RPMI7951 (cell line): Measurements from ENCODE around the gene KIN. TPM values are rescaled to one million over a fixed set of nuclear protein-coding genes. Genes with fewer than 3 reads are reported as not detected.
"Not testable (repeated sequence)": the region's sequence is repeated elsewhere in the genome, so short reads cannot be mapped to it uniquely, and the experiment has no call there.

Experiments used
- DNase-seq: peaks from one replicate; pipeline ENCODE4 v3.0.0-alpha.2; 2012; ENCODE audit warnings: low read depth
- total RNA-seq: library from RNA; depleted of rRNA; stranded (reverse); fragments of >200 nt; shearing (Covaris generic); gene quantifications from 2 replicates; pipeline ENCODE4 v1.2.3, GENCODE V29; 2014; rRNA removed

Gene KIN, protein sequence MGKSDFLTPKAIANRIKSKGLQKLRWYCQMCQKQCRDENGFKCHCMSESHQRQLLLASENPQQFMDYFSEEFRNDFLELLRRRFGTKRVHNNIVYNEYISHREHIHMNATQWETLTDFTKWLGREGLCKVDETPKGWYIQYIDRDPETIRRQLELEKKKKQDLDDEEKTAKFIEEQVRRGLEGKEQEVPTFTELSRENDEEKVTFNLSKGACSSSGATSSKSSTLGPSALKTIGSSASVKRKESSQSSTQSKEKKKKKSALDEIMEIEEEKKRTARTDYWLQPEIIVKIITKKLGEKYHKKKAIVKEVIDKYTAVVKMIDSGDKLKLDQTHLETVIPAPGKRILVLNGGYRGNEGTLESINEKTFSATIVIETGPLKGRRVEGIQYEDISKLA
- 19.4 and 27.5 TPM in 2 replicates for total RNA-seq

DNA sequence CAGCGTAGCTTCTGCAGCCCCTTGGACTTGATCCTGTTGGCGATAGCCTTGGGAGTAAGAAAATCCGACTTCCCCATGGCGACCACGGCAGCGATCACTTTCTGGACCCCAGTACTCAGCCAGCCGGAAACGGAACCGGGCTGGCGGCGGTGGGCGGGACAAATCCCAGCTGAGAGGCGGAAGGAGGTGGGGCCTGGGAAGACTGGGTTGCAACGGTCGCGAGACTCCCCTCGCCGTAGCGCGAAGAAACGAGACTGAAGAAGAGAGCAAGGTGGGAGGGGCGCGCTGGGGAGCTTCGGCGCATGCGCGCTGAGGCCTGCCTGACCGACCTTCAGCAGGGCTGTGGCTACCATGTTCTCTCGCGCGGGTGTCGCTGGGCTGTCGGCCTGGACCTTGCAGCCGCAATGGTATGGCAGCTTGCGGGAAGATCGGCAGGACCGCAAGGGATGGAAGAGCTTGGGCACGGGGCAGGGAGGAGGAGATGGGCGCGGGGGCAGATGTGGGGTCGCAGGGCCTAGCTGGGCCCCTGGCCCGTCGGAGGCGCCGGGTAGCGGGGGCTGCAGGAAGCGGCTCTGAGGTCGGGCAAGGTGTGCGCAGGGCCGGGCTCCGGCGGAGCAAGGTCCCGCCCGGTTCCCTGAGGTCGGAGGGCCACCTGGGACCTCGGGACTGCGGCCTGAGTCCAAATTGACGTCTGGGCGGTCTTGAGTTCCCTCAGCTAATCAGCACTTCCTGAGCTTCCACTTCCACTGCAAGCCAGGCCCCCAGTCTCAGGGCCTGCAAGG, at the start of gene KIN, which contains the start of gene ATP5F1C:
Gene KIN (minus strand): TSS at position 137 of the 782 bp plus-strand sequence. CDS start 60 bp downstream, at position 77.
Gene ATP5F1C (plus strand): TSS at position 321 of the 782 bp plus-strand sequence. CDS start 31 bp downstream, at position 352.
- DNase-seq, result peak; percentile 95

DNA sequence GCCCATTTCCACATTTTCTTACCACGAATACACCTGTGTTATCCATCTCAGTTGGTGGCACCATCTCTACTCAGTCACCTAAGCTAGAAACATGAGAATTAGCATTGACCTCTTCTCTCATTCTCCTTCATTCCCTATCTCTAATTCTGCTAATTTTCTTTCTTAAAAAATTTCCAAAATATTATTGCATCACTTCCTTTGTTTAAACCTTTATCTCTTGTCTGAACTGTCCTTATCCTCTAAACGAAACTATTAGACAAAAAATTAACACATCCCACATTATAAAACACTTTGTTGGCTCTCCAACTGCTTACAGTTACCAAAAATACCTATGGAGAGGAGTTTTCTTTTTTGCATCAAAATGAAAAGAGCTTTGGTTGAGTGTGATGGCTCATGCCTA, 48.8 kb upstream of the KIN start:
- DNase-seq, result no peak

DNA sequence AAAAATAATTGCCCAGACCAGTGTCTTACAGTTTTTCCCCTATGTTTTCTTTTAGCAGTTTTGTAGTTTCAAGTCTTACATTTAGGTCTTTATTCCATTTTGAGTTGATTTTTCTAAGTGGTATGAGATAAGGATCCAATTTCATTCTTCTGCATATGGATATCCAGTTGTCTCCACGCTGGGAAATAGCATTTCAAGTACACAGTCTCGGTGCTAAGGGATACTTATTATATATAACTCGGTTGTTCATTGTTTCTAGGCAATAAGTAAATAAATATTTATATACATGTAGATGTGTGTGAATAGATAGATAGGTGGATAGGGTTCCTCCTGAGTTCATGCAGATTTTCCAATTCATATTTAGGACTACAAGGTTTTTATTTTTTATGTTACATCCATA, 46.5 kb upstream of the KIN start:
- no peak for DNase-seq

DNA sequence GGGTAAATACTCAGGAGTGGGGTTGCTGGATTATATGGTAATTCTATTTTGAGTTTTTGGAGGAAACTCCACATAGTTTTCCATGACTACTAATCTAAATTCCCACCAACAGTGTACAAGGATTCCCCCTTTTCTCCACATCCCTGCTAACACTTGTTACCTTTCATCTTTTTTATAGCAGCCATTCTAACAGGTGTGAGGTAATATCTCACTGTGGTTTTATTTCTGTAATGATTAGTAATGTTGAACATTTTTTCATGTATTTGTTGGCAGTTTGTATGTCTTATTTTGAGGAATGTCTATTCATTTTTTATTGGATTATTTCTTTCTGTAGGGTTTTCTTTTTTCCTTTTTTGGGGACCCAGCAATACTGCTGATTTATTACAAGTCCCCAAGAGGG, 45.4 kb upstream of the KIN start:
- no peak for DNase-seq

DNA sequence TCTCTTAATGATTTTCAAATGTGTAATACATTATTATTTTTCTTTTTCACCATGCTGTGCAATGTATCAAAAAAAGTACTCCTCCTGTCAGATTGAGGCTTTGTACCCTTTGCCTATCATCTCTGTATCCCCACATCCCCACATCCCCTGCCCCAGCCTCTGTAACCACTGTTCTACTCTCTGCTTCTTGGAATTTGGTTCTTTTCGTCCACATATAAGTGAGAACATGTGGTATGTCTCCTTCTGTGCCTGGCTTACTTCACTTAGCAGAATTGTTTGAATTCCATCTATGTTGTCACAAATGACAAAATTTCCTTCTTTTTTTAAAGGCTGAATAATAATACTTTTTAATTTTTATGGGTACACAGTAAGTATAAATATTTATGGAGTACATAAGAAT, 44.3 kb upstream of the KIN start:
- DNase-seq, result no peak

DNA sequence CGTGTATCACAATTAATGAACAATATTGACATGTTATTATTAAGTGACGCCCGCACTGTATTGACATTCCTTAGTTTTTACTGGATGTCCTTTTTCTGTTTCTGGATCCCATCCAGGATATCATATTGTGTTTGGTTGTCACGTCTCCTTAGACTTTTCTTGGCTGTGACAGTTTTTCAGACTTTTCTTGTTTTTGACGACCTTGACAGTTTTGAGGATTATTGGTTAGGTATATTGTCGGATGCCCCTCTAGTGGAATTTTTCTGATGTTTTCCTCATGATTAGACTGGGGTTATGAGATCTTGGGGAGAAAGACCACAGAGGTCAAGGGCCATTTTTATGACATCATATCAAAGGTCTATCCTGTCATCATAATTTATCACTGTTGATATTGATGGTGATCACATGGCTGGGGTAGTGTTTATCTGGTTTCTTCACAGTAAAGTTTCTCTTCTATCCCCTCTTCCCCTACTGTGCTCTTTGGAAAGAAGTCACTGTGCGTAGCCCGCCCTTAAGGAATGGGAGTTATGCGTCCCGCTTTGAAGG, 41.6 kb upstream of the KIN start:
- DNase-seq, result no peak

DNA sequence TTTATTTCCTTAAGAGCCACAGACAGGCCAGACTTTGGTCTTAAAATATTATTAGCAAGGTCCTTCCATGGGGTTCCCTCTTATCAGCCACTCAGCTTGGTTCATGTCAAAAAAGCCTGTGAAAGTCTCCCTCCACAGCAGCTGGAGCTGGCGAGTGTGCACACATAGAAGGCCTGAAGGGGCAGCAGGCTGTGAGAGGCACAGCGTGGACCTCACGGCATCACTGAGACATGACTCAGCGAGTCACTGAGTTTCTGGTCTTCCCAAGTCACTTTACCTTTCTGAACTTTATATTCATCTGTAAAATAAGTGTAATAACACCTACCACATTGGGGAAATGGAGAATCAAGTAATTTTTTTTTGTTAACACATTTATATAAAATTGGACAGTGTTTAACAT, 39.2 kb upstream of the KIN start:
- peak; percentile 64 for DNase-seq

DNA sequence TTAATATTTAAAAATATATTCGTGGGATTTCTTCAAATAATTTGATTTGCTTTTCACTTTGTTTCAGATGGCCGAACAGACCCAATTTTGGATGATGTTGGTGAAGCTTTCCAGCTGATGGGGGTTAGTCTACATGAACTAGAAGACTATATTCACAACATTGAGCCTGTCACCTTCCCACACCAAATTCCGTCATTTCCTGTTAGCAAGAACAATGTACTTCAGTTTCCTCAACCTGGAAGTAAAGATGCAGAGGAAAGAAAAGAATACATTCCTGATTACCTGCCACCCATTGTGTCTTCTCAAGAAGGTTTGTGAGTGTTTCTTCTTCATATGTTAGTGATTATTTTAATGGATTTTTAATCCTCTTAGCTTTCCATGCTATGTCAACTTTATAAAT, 36.5 kb upstream of the KIN start:
- DNase-seq, result no peak

DNA sequence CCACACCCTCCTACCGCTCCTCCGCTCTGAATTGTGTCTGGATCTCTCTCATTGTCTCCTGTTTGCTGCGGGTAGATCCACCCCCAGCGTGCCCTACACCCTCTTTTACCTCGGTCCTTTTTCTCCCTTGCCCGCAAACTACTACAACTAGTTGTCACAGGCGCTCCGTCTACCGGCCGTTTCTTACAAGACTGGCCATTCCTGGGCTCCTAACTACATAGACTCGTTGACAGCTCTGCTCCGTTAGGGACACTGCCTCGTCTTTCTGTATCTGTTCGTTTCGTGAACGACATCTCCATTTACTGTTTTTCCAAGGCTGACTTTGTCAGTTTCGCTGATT, 31.3 kb upstream of the KIN start:
- peak; percentile 59 for DNase-seq

DNA sequence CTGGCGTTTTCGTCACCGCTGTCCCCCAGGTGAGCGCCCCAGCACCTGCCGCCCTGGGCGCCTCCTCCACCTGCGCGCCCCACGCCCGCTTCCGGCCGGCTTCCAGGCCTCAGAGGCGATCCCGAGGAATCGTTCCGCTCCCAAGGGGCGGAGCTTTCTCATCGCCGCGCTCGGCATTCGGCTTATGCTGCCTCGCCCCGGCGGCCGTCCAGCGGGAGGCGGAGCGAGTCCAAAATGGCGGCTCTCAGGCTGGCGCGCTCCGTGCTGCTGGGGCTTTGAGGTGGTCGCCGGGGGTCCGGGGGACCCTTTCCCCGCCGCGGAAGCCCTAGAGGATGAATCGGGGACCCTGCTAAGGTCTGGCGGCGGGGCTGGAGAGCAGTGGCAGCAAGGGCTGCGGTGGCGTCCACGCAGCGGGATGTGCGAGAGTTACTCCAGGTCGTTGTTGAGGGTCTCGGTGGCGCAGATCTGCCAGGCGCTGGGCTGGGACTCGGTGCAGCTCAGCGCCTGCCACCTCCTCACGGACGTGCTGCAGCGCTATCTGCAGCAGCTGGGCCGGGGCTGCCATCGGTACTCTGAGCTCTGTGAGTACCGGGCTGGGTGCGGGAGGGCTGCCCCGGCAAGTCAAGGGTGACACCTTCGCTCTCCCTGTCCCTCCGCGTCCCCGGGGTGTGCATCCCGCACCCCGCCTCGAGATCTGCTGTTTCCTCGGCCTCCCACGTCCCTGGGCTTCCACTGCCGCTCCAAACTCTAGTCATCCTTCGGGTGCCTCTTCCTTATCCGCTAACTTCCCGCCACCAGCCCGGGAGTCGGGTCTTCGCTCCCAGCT, 30.7 kb upstream of the KIN start, which contains the start of gene TAF3:
Gene TAF3 (plus strand): TSS at position 211 of the 826 bp plus-strand sequence. CDS start 205 bp downstream, at position 416.
- peak; percentile 86 for DNase-seq

DNA sequence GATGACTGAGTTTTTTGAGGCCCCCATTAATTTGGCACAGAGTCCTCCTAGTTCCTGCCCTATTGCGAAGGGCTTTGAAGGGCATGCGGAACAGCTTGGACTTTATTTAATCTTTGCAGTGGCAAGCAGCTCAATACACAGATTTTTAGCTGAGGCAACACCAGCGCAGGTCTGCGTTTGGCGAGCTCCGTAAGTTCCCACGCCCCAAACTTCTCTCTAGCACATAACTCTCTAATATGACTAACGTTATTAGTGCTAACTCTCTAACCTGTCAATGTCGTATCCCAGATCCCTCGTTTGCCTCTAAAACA, 30.1 kb upstream of the KIN start:
- no peak for DNase-seq

DNA sequence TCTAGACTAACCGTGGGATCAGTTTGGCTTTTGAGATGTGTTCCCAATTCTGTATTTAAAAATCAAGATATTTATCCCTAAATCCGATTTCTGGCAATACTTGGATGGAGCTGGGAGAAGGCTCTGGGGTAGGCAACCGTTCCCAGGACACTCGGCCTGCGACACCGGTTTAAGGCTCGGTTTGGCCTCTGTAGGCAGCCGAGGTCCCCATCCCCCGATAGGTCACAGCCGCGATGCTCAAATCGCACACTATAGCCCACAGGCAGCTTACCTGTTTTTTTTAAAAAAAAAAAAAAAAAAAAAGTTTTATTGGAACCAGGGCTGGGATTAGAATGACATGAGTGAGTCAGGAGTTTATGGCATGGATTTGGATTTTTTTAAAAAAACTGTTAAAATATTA, 29.8 kb upstream of the KIN start:
- no peak for DNase-seq

DNA sequence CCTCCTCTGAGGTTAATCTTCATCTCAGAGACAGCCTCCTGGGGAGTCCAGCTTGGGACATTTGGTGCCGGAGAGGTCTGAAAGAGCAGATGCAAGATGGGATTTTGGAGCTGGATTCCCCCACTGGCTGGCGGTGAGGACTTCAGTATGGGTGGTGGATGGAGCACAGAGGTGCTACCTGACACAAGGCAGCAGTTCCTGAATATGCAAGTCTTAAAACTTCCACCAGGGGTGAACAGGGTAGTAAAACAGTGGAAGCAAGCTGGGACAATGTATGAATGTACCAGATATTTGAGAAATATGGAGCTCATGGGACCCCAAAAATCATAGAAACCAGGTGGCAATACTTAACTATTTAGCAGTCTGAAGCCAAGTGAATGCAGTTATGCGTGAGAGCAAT, 25.7 kb upstream of the KIN start:
- no peak for DNase-seq

DNA sequence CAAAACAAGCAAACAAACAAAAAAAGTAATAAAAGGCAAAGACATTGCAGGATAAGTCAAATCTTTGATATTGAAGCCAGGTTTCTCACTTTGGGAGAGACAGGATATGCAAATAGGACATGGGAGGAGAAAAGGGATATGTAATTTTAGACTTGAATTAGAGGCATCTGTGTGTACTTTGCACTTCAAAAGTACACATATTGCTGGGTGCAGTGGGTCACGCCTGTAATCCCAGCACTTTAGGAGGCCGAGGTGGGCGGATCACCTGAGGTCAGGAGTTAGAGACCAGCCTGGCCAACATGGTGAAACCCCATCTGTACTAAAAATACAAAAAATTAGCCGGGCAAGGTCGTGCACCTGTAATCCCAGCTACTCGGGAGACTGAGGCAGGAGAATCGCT, 23.9 kb upstream of the KIN start:
- DNase-seq, result not testable (repeated sequence)

DNA sequence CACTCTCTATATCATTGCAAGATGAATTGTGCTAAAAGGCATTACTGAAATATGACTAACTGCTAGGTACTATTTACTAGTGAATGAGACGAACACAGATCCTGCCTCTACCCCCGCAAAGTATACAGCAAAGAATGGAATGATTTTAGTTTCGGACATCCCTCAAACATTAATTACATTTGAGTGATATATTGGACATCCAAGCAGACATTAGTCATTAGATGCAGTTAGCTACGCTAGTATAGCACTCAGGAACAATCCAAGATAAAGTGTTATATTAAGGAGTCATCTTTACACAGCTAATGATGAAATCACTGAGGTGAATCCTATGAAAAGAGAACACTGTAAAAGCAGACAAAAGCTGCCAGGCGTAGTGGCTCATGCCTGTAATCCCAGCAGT, 23.2 kb upstream of the KIN start:
- no peak for DNase-seq

DNA sequence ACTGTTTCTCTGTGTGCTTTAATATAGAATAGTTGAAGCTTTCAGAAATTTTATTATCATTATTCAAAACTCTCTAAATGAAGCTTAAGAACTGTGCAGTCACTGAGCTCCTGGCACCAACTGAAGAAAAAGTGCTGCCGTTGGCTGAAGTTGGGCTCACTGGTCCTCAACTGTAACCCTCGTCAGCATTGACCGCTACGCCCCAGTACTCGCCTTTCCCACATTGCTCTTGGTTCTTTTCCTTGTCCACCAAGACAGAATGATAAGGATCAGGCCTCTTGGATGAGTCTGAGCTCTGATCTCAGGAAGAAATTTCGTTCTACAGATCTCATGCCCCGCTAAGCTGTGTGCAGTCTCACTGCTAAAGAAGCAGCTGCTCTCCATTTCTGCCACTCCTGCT, 22.6 kb upstream of the KIN start:
- DNase-seq, result no peak

DNA sequence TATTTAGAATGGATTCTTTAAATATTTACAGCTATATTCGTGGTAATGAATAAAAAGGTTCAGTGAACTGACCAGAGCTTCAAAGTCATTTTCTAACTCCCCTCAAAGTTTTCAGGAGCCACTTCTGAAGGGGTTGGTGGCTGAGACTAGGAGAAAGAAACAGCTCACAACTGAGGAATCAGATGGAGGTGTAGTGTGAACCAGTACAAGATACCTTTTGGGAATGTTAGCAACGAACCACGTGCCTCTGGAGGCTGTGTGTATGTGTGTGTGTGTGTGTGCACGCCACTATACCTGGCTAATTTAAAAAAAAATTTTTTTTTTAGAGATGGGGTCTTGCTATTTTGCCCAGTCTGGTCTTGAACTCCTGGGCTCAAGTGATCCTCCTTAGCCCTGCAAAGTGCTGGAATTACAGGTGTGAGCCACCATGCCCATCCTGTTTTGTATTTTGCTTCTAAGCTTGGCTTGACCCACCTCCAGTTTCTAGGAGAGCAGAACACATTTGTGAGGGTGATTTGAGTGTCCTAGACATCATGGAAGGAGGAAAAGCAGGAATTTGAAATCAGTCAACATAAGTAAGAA, 21.0 kb upstream of the KIN start:
- no peak for DNase-seq

DNA sequence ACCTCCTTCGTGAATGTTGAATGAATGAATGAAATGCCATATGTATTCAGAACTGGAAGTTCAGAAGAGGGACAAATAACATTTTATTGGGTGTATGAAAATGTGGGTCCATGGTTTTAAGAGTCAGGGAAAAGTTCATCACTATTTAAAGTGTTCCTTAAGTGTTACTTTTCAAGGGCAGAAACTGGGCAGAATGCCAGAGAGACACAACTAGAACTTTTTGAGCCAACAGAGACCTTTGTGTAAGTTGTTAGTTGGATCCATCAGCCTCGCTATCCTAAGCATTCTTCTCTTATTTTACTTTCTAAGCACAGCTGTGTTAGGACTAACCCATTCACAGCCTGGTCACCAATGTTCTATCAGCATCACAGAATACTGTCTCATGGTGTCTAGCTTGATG, 16.9 kb upstream of the KIN start:
- no peak for DNase-seq

DNA sequence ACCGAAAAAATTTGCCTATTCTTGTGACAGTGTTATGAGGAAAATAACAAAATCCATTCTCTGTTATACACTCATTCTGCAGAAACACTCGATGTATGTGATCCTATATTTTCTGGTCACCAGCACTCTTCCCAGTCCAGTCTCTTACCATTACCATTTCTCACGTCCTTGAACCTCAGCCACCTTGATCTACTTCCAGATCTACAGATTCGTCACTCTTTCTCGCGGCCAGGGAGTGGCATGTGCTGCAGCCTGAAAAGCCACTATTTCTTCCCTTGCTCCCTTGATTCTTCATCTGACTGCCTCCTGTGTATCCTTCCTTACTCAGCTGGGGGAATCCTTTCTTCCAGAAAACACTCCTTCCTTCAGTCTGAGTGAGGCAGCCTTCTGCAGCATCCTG, 16.4 kb upstream of the KIN start:
- no peak for DNase-seq

DNA sequence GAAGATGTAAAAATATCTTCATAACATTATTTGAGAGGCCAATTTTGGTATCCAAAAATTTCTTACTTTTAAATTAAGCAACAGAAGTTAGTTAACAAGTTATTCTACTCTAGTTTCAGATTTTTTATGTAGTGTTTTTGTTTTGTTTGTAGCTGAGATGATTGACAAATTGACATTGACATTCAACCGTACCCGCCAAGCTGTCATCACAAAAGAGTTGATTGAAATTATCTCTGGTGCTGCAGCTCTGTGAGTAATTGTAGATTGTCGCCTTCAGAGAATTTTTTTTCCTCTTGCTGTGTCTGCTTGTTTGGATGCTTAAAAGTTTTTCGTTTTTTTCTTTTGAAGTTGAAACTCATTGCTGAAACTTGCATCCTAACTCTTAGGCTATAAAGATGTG, 14.8 kb upstream of the KIN start:
- DNase-seq, result no peak

DNA sequence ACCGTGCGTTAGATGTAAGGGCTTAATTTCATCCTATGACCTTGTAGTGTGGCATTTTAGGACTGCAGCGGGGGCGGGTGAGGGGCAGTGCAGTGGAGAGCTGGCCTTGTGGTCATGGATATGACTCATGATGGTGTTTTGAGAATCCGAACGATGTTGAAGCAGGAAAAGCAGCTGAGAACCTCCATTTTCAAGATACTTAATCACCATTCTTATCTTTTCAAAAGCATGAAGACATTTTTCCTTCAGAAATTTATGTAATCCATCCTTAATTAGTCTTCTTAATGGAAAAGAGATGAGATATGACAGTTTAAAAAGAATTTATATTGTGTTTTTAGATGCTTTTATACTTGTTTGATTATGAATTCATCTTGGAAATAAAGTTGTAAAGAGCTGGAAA, 9.8 kb upstream of the KIN start:
- peak; percentile 89 for DNase-seq

DNA sequence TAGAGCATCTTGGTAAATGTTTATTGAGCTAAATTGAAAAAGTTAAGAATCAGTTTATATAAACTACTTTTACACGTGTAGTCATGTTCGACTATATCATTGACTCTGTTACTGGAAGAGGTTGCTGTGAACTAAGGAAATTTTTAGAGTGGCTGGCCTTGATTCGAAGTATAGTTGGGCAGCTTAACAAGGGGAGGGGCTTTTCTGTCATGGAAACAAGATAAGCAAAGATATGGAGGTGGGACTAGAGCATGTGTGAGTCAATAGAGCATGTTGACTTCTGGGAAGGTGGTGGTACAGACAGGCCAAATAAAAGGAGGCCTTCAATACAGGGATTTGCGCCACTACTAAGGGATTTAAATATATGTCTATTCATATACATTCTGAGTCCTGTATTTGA, 7.8 kb upstream of the KIN start:
- DNase-seq, result peak; percentile 26
